Measurements from ENCODE around the gene INKA2.

Gene INKA2

GRCh38 chr1:111733183-111733991 lies 5.8 kb downstream of the INKA2 start:
- peak; percentile 37 for DNase-seq (ENCODE audit: low spot score)

DNA sequence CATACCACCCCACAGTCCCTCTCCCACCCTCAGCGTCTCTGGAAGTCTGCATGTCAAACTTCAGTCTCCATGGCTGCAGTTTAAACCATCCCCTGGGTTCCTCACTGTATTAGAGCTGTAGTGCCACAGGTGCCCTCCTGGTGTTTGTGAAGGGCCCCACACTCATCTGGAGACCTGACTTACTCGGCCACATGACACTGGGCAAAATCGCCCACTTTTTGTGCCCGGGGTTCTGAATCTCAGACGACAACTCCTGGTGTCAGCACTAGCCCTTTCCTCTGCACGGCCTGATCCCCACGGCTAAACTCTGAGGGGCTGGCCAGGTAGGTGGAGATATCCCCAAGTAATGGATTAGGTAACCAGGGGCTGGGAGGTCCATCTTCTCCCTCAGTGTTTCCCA lies 6.5 kb downstream of the INKA2 start:
- DNase-seq (ENCODE audit: low spot score) = no peak

GRCh38 chr1:111731956-111732355 lies 7.2 kb downstream of the INKA2 start:
- no peak for DNase-seq (ENCODE audit: low spot score)

DNA sequence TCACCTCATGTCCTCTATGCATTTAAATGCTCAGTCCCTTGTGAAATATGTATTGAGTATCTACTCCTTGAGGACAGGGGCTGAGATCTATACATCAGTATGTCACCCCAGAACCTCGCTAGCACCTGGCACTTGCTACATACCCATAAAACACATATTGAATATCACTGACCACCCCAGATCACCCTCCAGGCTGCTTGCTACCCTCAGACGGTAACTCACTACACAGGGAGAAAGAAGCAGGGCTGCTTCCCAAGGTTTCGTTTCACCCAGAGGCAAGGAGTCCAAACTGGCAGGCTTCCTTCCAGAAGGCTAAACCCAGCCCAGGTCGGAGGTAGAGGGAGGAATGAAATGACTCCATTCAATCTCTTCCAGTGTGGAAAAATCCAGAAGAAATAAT lies 8.5 kb downstream of the INKA2 start:
- no peak for DNase-seq (ENCODE audit: low spot score)

- no peak for DNase-seq (ENCODE audit: low spot score)
Measured at GRCh38 chr1:111729946-111730681, 9.1 kb downstream of the INKA2 start.

DNA sequence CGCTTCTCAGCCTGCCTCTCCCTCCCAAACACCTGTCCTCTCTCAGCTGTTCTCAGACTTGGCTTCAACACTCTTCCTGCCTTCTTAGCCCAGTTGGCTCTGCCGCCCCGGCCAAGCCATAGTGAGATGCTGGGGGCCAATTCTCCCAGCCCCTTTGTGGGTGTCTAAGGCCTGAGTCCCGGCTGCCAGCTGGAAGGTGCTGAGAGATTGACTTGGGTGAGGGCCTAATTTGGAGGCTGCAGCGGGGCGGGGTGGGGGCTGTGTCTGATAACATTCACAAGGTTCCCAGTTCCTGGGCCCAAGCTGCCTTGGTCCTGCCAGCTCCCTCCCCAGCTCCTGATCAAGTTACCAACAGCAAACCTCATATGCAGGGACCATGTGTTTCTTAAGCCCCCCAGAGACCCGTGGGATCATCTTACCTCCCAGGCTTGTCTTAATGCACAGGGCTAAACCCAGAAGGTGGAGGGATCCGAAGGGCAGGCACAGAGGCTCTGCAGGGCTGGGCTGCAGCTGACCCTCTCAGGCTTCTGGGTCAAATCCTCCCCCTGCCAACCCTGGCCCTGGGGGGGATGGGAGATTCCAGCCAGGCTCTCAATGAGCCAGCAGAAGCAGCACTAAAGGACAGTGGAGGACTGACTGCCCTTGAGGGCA lies 9.8 kb downstream of the INKA2 start:
- no peak for DNase-seq (ENCODE audit: low spot score)

DNA sequence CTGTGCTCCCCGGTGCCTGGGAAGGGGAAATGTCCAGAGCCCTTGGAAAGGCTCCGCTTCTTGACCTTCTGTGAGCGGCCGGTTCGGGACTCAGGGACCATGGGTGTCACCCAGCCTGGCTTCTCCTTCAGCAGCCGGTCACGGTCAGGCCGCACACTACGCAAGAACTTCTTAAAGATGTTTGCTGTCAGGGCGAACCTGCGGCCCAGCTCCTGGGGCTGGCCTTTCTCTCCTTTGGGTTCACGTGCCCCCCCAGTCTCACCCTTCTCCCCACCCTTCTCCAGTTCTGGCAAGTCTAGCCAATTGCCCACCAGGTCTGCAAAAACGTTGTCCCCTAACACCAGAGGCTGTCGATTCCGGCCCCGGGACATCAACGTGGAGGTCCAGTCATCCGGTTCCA lies 12.1 kb downstream of the INKA2 start:
- no peak for DNase-seq (ENCODE audit: low spot score)

- no peak for DNase-seq (ENCODE audit: low spot score)
Measured at GRCh38 chr1:111725192-111725591, 14.0 kb downstream of the INKA2 start.

DNA sequence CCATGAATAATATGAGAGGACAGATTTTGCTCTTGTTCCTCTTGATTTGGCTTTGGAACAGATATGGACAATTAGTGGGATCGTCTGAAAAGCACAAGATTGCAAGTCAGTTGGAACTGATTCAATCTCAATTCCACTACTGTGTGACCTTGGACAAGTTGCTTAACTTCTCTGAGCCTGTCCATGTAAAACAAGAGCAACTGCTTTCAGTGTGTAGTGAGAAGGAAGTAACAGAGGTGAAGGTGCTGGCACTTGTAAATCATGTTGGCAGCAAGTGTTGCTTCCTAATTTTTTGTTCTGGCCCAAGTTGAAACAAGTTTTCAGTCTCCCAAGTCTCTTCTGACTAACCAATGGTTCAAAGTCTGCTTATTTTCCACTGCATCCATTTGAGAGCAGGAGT lies 15.3 kb downstream of the INKA2 start:
- DNase-seq (ENCODE audit: low spot score) = no peak

DNA sequence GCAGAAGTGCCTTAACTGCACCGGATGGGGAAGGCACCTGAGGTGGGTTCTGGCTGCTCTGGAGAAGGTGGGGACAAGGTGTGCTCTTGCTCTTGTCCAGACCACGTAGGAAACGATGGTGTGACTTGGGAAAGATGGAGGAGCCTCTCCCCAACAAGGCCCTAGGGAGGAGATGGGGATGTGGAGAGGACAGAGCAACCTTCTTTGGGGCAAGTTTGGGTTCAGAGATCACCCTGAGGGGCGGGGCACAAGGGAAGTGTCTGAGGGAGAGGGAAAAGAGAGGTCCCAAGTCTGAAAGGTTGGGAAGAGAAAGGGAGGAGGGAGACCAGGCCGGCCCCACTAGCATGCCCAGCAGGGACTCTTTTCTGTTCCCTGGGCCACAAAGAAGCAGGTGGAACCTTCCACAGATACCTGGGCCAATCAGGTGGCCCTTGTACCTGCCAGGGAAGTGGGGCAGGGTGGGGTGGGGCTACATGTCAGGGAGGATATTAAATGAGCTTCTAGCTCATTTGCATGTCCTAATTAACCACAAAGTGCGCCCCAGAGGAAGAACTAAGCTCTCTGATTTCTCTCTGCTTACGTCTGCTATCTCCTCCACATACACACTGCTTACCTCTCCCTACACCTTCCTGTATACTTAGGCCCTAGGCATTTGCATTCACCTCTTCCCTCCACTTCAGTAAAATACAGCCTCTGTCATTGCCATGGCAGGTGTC lies 15.9 kb downstream of the INKA2 start:
- no peak for DNase-seq (ENCODE audit: low spot score)

DNA sequence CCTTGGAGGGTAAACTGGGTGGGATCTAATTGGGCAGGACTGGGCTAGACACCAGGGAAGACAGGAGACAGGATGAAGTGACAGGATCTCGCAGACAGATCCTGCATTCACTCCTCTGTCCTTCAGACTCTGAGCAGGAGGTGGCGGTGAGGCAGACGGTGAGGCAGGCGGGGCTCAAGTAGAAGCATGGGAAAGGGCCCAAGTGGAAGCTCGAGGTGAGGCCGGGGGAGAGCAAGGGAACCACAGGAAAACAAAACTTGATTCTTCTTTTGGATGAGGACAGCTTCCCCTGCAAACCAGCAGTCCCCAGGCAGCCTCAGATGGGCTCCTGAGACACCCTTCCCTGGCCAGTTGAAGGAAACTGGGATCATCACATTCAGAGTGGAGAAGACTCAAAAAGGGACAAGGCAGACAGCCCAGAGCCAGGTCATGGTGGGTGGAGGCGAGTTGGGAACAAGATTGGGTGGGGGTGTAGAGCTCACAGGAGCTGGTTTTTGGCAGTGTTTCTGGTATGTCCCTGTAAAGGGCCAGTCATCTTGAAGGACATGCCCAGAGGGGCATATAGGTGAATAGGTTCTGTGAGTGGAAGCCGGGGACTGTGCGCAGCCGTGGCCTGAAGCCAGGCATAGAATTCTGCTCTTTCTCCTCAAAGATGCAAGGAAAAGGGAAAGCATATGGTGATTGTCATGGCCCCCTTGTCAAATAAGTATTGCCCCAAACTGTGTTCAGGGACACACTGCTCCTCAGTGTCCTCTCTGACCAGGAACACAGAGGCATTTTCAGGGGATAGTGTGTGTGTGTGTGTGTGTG lies 18.0 kb downstream of the INKA2 start:
- no peak for DNase-seq (ENCODE audit: low spot score)

DNA sequence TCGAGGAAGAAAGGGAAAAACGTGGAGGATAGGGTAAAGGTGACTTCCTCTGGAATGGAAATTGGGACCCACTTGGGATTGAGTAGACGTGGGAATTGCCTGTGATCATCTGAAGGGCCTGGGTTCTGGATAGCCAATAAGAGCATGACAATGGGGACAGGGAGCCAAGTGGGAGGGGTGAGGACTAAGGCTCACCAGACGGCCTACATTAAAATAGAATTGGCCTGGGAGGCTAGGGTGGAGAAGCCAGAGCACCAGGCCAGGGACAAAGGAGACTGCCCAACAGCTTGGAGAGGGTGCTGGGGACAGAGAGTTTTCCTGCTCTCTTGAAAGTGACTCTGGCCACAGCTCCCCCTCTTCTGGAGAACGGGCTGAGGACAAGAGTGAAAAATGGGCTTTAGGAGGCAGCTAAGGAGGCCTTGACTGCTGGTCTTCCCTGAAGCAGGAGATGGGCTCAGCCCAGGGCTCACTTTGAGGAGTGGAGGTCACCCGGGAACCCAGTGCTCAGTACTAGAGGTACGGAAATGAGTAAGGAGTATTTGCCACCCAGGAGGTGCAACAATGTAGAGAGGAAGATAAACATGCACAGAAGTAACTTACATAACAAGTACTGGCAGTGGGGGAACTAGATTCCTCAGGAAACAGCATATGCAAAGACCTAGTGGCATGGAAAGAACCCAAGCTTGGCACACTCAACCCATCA lies 18.8 kb downstream of the INKA2 start:
- no peak for DNase-seq (ENCODE audit: low spot score)

GRCh38 chr1:111719674-111720132 lies 19.5 kb downstream of the INKA2 start:
- no peak for DNase-seq (ENCODE audit: low spot score)

DNA sequence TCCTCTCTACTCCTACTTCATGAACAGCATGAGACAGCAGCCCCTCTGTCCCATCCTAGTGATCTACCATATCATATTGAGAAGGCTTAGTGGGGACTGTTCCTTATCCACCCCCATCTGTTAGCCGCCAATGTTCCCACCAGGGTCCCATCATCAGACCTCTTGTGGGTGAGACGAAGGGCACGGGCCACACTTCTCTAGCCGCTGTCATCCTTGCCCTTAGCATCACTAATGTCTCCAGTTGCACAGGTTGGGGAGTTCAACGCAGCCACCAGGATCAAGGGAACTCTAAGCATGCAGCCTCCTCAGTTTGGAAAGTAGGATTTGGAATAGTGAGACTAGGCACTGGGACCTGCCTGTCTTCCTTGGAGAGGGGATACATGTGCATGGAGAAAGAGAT lies 20.1 kb downstream of the INKA2 start:
- no peak for DNase-seq (ENCODE audit: low spot score)

DNA sequence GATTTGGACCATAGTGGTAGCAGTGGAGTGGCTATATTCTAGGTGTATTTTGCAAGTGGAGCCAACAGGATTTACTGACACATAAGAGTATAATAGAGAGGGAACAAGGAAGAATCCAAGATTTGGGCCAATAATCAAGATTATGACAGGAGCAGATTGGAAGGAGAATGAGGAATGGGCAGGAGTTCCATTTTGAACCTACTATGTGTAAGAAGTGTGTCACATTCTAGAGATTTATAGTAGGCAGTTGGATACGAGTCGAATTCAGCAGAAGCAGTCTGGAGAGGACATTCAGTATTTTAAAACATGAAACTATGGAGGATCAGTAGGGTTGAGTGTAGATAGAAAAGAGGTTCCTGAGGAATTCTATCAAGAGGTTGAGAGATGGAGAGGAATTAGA lies 21.7 kb downstream of the INKA2 start:
- DNase-seq (ENCODE audit: low spot score) = no peak

DNA sequence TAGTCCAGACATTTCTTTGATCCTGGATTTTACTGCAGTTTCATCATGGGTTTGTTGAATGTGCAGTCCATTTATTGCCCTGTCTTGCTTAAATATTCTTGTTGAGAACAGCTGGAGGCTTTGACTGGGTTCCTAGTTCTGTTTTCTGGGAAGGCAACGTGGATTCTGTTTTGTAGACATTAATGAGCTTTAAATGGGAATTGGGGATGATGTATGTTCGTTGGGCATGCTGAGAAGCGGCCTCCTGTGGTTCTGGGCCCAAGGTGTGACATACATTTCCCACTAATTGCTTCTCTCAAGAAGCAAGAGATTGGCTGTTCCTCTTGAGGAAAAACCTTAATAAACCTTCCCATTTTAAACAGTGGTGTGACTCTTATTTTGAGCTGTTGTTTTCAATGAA lies 22.9 kb downstream of the INKA2 start:
- no peak for DNase-seq (ENCODE audit: low spot score)

DNA sequence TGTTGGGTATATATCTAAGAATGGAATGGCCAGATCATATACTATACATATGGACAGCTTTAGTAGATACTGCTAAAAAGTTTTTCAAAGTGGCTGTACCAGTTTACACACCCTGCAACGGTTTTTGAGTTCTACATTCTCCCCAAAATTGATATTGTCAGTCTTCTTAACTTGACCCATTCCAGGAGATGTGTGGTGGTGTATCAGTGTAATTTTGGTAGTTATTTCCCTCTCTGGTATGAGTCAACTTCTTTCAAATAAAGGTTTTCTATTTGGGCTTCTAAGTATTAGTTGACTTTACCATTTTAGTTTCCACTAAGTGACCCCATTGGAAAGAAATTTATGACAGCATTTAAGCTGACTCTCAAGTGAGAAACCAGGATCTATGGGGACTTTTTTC lies 29.2 kb downstream of the INKA2 start:
- no peak for DNase-seq (ENCODE audit: low spot score)

GRCh38 chr1:111707906-111708305 lies 31.3 kb downstream of the INKA2 start:
- no peak for DNase-seq (ENCODE audit: low spot score)

DNA sequence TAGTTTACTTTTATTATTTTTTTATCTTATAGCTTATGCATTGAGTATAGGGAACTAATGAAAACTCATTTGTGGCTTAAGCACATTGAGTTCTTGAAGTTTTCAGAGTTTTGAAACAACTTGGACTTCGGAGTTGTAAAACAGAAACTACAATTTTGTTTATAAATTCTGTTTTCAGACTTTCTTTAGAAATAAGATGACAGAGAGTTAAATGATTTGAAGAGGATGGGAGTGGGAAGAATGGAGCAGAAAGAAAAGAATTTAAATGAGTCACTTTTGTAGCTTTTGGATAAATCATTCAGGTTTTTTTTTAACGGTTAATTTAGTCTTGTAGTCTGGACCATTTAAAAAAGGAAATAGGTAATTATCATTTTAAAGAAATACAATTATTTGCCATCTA lies 32.3 kb downstream of the INKA2 start:
- DNase-seq (ENCODE audit: low spot score) = no peak

DNA sequence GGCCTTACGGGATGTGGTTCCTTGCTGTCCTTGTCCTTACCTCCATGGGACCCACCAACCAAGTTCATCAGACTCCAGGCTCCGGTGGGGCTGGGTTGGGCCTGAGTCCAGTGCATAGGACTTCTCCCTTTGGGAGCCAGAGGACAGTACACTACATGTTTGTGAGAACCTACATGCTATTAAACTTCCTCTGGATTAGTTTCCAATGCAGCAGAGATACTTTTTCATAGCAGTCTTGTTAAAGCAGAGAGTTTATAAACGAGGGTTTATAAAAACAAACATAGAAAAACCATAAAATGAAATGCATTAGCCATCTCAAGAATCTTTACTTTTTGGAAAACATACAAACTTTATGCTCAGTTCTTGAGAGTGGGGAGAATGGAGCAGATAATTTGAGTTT lies 33.4 kb downstream of the INKA2 start:
- DNase-seq (ENCODE audit: low spot score) = no peak

DNA sequence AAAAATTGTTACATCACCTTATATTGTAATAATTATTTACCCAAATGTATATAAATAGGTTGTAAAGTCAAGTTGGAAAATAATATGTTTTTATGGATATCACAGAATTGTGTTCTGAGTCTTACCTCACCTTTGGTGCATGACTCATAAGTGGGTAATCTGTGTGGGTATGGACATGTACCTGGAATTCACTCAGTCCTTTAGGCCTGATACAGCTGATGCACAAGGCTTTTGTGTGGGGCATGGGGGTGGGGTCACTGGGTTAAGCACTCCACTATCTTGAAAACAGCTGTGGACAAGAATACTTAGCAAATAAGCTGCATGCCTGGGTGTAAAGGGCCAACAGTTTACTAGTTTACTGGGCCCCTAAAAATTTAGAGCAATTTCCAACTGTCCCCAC lies 34.4 kb downstream of the INKA2 start:
- no peak for DNase-seq (ENCODE audit: low spot score)

Data from HuH-7 (cell line).